GM12875 (cell line): ENCODE measurements around the gene MOB3C.

Experiments used
- H3K4me3 ChIP-seq: one replicate; pipeline ENCODE4 v1.5.1; 2011; ENCODE audit warnings: low read depth, low read length, control low read depth
- TF ChIP-seq, protein P1 (sequence below): IDR thresholded peaks from 2 replicates; pipeline ENCODE4 v1.5.1; 2011; ENCODE audit warnings: low read depth, mild to moderate bottlenecking, control low read depth, inconsistent platforms, low read length, moderate library complexity, borderline replicate concordance; ENCODE audit not compliant: insufficient read depth

MOB3C gene

DNA sequence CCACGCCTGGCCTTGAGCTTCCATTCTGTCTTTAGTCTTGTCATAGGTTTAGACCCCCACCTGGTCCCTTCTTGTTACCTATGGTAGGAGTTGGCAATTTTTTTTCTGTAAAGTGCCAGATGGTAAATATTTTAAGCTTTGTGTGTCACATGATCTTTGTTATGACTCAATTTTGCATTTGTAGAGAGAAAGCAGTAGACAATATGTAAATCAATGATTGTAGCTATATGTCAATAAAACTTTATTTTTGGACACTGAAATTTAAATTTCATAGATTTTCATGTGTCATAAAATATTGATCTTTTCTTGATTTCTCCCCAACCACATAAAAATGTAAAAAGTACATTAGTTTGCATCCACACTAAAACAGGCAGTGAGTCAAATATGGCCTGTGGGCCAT is 20.6 kb downstream of the MOB3C start:
- H3K4me3 ChIP-seq, result no peak overlapping the region

DNA sequence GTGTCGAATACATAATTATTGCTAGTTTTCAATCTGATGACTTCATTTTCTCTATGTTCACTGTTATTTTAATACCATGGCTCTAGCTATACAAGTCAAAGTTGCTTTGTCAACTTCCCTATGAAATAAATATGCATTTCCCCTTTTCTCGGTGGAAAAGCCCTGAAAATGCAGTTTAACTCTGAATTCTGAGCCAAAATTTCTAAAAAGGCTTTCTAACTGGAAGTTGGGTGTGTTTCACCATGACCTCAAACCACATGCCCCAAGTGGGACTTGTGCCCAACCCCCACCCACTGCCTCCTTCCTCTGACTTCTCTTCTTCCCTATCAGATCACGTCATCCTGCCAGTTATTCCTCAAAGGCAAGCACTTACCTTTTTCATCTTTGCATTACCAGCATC is 21.5 kb downstream of the MOB3C start:
- no peak overlapping the region for H3K4me3 ChIP-seq
- TF ChIP-seq, protein P1, sequence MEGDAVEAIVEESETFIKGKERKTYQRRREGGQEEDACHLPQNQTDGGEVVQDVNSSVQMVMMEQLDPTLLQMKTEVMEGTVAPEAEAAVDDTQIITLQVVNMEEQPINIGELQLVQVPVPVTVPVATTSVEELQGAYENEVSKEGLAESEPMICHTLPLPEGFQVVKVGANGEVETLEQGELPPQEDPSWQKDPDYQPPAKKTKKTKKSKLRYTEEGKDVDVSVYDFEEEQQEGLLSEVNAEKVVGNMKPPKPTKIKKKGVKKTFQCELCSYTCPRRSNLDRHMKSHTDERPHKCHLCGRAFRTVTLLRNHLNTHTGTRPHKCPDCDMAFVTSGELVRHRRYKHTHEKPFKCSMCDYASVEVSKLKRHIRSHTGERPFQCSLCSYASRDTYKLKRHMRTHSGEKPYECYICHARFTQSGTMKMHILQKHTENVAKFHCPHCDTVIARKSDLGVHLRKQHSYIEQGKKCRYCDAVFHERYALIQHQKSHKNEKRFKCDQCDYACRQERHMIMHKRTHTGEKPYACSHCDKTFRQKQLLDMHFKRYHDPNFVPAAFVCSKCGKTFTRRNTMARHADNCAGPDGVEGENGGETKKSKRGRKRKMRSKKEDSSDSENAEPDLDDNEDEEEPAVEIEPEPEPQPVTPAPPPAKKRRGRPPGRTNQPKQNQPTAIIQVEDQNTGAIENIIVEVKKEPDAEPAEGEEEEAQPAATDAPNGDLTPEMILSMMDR, result no peak

More for the DNA sequence above, 20.6 kb downstream of the MOB3C start:
- TF ChIP-seq, protein P1, result no peak

DNA sequence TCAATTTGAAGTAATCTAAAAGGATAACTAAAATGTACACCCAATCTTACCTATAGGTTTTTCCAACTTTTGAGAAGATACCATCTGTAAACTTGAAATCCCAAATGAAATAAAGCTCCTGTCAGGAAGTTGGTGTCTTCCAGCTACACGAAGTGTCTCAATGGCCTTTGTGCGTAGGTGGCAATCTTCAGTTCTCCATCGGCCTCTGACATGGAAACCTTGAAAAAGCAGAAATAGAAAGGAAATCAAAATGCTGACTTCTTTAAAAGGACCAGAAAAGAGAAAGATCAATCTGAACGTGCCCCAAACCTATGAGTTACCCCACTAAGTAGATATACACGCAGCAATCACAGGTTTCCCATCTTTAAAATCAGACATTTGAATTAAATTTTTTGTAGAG is 22.5 kb downstream of the MOB3C start:
- TF ChIP-seq, protein P1, result no peak
- no peak overlapping the region for H3K4me3 ChIP-seq

DNA sequence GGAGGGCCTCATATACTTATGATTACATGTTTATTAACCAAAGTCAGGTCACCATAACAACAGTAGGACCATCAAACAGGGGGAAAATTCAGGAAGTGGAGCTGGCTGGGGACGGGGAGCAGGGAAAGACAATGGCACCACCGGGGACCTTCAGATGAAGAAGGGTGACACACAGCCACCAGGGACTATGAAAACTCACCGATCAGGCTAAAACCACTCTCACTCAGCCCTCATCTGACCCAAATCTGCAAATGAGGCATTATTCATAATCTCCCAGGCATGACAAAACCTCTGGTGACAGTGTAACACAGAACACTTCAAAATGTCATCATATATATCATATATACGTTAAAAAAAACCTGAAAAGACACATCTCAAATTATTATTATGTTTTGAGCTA is 23.8 kb downstream of the MOB3C start:
- TF ChIP-seq, protein P1, result no peak
- H3K4me3 ChIP-seq, result no peak overlapping the region

DNA sequence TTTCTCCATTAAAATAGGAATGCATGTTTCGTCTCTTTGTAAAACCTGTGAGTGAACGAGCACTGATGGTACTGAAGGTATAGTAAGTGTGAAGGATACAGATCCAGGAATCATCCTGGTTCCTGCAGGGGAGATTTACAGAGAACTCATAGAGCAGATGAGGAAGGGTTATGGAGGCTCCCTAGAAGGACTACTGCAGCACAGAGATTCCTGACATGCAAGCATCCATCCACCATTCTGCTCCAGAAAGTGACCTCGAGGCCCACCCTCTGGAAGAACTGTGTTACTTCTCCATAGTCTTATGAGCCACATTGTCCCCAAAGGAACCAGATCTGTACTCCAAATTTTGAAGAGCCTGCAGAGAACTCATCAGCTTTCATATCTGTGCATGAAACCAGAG is 27.1 kb downstream of the MOB3C start:
- TF ChIP-seq, protein P1, result no peak
- no peak overlapping the region for H3K4me3 ChIP-seq

DNA sequence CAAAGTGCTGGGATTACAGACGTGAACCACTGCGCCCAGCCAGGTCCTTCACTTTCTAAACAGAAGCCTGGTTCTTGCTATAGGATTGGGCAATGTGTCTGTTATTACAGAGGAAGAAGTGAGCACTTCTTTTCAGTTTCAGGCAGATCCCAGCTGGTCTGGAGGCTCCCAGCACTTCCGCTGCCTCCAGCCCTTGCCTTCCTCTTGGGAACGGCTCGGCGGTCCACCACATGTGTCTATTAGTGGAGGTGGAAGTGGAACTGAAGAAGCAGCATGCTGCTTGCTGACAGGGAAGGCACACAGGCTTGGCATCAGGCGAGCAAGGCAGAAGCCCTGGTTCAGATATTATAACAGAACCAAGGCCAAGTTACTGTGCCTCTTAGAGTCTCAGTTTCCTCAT is 29.5 kb downstream of the MOB3C start:
- TF ChIP-seq, protein P1, result no peak
- H3K4me3 ChIP-seq, result no peak overlapping the region

DNA sequence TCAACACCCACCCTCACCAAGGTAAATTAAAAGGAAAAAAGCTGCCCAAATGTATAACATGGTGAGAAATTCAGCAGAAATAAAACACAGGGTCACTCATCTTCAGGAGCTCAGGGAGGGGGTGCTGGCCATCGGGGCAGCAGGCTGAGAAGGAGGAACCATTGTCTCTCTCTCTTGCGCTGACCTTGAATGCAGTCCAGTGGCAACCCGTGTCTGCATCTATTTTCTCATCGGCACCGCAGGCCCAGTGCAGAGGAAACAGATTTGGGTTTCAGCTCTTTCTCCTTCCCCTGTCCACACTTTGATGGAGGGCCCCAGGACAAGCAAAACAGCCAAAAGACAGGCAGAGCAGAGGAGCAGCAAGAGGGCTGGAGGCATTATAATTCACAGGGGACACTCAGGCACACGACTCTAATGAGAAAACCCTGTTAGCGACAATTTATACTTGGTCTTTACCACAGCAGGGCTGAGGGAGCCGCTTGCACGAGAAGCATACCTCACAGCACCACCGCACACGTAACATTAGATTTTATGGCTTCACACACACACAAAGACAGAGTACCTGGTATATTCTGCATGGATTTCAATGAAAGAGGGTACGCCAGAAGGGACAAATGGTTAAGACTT is 31.2 kb downstream of the MOB3C start:
- TF ChIP-seq, protein P1, result no peak
- H3K4me3 ChIP-seq, result no peak overlapping the region
